Cerebellar cortex (tissue), 1 donor: ENCODE data around the gene SMAD2.
"Not testable (repeated sequence)": the region's sequence is repeated elsewhere in the genome, so short reads cannot be mapped to it uniquely, and the experiment has no call there.

Experiments used
- DNase-seq: peaks from one replicate; pipeline ENCODE4 v3.0.0-alpha.2; 2015; ENCODE audit warnings: low spot score

Gene SMAD2

DNA sequence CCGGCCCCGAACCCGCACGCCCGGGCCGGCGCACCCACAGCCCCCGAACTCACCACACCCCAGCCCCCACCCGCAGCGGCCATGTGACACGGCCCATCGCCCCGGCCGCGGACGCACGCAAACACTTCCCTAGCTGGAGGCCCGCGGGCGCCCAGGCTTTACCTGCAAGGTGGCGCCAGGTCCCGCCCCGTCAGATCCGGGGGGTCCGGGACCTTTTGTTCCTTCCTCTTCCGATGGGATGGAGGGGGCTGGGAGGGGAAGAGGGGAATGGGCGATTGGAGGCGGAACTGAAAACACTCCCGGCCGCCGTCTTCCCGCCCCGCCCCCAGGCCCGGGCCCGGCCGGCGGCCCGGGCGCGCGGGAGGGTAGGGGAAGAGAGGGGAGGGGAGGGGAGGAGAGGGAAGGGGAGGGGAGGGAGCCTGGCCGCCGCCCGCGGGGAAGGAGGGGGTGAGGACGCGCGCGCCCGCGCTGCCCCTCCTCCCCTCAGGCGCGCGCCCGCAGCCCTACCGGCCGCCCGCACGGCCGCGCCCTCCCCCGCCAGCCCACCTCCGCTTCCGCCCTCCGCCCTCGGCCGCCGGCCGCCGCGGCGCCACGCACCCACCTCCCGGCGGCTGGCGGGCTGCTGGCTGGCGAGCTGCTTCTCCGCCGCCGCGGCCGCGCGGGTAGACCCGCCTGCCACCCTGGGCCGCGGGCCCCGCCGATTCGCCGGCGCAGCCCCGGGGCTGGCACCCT is at the start of gene SMAD2:
SMAD2 (minus strand) TSS at position 461 of the 732 bp plus-strand sequence. CDS start 33,903 bp downstream, outside the sequence.
- peak; percentile 64 for DNase-seq

DNA sequence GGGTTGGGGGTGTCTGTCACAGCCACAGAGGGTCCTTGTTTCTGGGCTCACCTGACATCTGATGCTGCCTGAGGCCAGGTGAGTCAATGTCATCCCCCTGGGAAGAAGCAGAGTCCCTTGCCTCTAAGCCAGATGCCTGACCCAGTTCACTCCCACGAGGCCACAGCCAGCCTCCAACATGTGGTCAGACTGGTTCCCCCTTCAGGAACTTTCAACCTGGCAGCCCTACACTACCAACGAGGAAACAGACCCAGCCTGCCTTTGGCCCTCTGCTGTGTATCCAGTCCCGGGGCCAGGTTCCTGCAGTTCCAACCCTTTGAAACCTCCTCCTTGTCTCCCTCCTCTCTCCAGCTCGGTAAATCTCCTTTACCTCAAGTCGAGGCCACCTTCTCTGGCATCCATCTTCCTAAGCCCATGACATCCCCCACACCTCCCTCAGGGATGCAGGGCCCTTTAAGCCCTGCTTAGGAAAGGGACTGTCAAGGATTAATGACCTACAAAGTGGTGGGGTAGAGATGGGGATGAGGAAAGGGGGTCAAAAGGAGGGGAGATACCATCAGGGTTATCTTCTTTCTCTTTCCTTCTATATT is 49.2 kb upstream of the SMAD2 start:
- DNase-seq: no peak

DNA sequence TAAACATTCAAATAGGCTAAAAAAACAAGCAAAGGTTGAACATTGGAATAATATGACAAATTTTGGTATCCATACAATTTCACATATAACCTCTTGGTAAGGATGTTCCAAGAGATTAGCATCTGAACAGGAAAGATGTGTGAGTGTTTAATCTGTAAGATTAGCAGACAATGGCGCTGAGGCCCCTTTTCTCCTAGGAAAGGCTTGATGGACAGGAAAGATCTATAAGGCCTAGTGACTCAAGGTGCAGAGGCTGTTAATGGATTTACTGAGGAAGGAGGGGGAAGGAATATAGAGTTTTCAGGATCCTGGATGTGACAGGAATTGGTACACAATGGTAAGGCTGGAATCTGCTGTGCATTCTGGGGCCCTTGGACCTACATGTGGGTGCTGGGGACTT is 48.1 kb upstream of the SMAD2 start:
- no peak for DNase-seq

DNA sequence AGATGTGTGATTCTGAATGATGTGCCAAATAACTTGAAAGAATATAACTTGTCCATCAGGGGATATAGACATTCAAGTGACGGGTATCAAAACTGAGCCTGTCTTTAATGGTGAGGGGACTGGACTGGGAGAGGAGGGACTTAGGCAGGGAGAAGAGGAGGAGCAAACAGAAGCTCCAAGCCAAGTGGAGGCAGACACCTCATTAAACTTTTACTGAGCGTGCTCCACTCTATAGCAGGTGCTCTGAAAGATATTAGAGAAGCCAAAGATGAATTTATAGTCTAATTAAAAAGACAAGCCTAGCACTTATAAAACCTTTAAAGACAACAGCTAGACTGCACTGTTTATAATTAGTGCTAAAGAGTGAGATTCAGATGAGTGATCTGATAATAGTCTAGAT is 47.7 kb upstream of the SMAD2 start:
- no peak for DNase-seq

GRCh38 chr18:47975701-47976100 is 45.2 kb upstream of the SMAD2 start:
- no peak for DNase-seq

DNA sequence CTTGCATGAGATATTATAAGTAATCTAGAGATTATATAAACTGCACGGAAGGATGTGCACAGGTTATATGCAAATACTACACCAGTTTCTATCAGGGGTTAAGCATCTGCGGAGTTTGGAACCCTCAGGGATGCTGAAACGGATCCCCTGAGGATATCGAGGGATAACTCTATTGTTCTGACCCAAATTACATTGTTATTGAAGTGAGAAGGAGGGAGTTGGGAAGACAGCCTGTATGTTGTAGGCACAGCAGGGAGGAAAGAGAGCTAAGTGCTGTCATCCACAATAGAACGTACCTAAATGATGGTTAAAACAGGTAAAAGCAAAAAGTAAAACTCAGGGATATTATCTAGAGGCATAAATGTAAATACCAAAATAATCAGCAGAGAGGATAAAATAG is 44.6 kb upstream of the SMAD2 start:
- DNase-seq: no peak

DNA sequence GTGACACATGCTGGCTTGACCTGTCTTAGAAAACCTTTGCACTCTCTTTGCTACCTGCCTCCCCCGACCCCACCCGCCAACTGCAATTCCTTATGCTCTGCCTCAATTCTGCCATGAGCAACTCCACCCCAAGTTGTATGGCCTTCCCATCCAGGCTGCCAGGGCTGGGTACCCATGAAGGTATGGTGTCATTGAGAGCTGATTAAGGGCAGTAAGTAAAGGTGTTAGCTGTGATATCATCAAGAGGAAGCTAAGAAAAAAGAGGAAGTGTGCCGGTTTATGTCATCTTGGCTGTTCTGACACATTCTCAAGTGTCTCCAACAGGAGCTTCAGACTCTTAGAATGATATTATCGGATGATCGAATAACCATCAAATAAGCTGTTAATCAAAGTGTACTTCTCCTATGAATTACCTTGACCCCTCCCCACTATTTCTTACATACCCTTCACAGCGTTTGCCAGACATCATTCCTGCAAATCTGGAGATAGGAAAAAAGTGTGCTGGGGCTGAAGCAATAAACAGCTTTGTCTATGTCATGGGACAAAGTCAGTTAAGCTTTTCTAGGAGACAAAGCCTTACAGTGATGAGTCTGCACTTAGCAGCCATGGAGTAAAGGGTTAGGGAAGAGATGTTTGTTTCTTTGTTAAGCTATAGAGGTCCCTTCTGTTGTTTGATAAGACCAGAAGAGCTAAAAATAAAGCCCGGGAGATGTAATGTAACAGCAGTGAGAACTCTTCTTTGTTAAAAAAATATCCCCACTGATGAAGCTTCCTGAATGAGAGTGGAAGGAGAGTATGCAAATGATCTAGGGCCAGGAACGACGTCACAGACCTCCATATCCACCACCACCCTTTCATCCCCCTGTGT is 40.4 kb upstream of the SMAD2 start:
- DNase-seq: no peak

DNA sequence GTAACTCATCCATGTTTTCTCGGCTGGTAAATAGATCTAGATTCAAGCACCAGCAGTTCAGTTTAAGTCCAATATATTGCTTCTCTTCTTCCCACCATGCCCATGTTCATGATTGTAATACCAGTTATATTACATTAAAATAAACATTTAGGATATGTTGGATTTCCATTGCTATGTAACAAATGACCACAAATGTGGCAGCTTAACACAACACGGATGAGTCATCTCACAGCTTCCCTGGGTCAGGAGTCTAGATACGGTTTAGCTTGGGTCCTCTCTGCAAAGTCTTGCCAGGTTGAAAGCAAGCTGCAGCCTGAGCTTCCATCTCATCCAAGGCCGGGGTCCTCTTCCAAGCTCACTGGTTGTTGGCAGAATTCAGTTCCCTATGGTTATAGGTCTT is 39.4 kb upstream of the SMAD2 start:
- DNase-seq: no peak

- no peak for DNase-seq
Observed at GRCh38 chr18:47968721-47969120, 38.3 kb upstream of the SMAD2 start.

DNA sequence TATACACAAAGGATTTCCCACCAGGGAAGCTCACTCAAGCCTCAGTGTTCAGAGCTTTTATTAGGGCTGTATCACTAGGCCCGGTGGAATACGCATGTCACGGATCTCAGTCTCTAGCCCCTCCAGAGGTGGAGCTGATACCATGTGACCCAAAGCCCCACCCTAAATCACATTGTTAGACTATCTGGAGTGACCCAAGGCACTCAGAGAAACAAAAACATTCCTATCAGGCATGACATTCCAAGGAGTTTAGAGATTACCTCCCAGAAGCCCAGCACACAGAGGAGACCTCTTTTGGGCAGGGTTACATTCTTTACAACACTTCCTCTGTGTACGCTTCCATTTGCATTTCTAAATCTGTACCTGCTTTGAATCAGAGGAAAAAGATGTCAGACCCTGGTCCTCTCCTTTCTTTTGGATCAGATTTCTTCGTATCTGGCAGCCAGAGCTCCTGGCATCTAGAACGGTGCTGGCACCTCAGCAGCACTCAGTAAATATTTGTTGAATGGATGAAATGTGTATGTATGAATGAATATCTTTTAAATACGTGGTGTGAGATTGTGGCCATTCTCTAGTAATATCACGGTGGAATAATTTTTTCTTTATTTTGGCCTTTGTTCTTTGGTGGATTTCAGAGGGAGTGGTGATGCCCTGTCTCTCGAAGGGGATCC is 37.7 kb upstream of the SMAD2 start:
- DNase-seq: no peak

GRCh38 chr18:47964053-47964452 is 33.6 kb upstream of the SMAD2 start:
- DNase-seq: no peak

DNA sequence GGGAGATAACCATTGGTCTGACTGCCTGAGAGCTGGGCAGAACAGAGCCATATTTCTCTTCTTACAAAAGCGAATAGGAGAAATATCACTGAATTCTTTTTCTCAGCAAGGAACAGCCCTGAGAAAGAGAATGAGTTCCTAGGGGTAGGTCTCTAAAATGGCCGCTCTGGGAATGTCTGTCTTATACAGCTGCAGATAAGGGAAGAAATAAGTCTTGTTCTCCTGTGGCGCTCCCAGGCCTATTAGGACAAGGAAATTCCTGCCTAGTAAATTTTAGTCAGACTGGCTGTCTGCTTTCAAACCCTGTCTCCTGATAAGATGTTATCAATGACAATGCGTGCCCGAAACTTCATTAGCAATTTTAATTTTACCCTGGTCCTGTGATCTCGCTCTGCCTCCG is 30.5 kb upstream of the SMAD2 start:
- not testable (repeated sequence) for DNase-seq

GRCh38 chr18:47953471-47953931 is 23.0 kb upstream of the SMAD2 start:
- DNase-seq: peak; percentile 94

DNA sequence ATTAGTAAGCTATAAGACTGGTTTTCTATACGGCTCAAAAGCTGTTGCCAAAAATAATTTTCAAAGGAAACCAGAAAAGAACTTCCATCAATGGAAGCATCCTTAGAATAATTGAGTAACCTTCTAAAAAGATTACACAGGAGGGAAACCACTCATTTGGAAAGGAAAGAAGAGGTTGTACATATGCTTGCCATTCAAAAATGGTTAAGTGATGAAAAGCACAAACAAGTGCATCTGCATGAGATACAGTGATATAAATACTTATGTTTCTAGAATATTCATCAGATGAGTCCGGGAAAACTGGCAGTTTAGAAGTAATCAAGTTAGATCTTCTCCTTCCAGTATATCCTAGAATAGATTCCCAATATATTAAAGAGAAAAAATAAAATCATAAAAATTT is 20.1 kb upstream of the SMAD2 start:
- DNase-seq: no peak

DNA sequence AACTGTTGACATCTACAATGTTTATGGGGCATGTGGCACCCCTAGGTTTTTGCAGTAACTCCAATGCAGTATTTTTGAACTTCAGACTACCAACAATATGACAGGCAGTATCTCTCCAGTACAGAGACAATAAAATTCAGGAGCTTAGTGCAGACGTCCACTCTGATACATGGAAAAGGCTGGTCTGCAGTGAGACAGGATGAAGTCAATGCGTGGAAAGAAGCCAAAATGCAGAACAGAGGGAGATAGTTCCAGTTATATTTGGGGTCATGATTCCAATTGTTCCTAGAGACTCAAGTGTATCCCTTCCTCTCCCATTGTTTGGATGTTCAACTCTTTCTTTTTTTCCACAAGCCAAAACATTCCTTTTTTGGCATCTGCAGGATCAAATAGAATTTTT is 18.7 kb upstream of the SMAD2 start:
- no peak for DNase-seq

- DNase-seq: no peak
Observed at GRCh38 chr18:47946889-47947288, 16.4 kb upstream of the SMAD2 start.

GRCh38 chr18:47944972-47945852 is 14.8 kb upstream of the SMAD2 start:
- DNase-seq: no peak

- DNase-seq: no peak
Observed at GRCh38 chr18:47936952-47937351, 6.5 kb upstream of the SMAD2 start.

DNA sequence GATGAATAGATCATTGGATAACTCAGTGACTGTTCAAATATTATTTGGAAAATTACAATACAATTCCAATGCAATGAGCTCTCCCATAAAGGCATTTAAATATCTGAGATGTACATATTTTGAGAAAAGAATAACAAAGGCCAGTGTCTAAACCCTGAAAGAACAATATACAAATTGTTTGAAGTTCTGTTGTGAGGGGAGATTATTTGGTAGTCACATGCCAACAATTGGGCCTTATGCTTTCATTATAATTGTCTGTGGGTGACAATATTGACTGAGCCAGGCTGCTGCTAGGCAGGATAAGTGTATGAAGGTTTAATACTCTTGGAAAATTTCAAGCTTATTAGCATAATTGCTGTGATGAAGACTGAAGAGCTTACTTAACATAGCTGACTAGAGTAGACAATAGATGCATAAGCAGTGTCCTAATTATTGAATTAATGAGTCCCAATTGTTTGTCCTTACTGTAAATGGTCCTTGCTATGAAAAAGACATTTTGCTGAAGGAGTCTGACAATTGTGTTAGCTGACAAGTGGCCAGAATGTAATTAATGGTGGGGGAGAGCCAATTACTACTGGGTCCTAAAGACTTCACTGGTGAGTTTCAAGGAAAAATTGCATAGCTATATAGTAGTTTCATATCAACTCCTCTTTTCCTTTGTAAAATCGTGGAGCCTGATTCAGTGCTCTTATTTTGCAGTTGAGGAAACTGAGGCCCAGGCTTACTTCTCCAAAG is 5.0 kb upstream of the SMAD2 start:
- no peak for DNase-seq

DNA sequence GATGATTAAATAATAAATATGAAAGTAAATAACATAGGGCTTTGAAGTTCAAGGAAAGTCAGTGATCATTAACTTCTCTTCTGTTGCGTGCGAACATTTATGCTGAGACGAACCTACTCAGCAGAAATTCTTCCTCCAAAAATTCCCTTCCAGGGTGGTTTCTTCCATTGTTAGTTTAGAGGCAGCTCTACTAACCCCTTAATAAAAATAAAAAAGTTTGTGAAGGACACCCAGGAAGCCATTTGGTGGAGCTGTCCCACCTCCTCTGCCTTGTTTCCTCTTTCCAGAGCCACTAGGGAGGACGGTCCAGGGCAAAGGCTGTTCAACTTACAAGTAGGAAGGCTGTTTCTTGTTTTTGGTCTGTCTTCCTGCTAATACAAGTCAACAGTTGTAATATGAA is 2.1 kb upstream of the SMAD2 start:
- DNase-seq: peak; percentile 22

DNA sequence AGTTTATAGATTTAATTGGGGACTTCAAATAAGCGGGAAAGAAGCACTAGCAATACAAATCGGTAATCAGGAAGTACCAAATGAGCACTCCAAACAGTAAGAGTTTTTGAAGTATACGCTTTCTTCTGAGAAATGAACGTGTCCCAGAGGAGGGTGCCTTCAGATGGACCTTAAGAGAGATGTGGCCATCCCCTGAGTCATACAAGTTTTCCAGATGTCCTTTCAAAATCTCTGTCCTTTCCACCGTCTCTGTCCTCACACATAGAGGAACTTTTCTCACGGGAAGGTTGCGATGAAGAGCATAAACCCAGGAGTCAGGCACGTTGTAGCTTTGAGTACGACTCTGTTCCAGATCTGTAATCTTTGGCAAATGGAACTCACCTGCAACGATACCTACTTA is 1.7 kb upstream of the SMAD2 start:
- no peak for DNase-seq
